Amniotic epithelial cell (primary cell): ENCODE measurements around the gene PTGES3.
"Not testable (repeated sequence)": the region's sequence is repeated elsewhere in the genome, so short reads cannot be mapped to it uniquely, and the experiment has no call there.

Experiments used
- DNase-seq: peaks from one replicate; pipeline ENCODE4 v3.0.0-alpha.2; 2010; ENCODE audit warnings: low read depth

Gene PTGES3

DNA sequence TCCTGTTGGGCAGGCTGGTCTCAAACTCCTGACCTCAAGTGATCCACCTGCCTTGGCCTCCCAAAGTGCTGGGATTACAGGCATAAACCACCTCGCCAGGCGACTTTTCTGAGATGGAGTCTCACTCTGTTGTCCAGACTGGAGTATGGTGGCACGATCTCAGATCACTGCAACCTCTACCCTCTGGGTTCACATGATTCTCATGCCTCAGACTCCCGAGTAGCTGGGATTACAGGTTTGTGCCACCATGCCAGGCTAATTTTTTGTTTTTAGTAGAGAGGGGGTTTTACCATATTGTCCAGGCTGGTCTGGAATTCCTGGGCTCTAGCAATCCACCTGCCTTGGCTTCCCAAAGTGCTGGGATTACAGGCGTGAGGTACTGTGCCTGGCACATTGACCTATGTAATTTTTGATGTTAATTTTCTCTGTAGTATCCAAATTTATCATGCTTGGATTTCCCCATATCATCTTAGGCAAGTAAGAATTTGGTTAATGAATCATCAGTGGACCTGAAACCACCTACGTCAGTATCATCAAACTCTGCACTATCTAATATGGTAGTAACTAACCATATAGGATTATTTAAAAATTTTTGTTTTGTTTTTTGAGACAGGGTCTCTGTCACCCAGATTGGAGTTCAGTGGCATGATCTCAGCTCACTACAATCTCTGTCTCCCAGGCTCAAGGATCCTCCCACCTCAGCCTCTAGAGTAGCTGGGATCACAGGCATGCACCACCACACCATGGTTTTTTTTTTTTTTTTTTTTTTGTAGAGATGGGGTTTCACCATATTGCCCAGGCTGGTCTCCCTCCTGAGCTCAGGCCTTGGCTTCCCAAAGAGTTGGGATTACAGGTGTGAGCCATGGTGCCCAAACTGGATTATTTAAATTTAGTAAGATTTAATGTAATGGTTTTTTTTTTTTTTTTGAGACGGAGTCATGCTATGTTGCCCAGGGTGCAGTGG is 30.4 kb downstream of the PTGES3 start:
- peak; percentile 67 for DNase-seq

DNA sequence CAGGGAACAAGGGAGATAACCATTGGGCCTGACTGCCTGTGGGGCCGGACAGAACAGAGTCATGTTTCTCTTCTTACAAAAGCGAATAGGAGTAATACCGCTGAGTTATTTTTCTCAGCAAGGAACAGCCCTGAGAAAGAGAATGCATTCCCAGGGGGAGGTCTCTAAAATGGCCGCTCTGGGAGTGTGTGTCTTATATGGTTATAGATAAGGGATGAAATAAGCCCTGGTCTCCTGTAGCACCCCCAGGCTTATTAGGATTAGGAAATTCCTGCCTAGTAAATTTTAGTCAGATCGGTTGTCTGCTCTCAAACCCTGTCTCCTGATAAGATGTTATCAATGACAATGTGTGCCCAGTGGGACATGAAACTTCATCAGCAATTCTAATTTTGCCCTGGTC is 34.3 kb downstream of the PTGES3 start:
- not testable (repeated sequence) for DNase-seq

DNA sequence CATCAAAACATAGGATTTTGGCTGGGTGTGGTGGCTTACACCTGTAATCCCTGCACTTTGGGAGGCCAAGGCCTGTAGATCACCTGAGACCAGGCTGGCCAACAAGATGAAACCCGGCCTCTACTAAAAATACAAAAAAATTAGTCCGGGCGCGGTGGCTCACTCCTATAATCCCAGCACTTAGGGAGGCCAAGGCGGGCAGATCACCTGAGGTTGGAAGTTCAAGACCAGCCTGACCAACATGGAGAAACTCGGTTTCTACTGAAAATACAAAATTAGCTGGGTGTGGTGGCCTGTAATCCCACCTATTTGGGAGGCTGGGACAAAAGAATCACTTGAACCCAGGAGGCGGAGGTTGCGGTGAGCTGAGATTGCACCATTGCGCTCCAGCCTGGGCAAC is 40.1 kb downstream of the PTGES3 start:
- DNase-seq = not testable (repeated sequence)

DNA sequence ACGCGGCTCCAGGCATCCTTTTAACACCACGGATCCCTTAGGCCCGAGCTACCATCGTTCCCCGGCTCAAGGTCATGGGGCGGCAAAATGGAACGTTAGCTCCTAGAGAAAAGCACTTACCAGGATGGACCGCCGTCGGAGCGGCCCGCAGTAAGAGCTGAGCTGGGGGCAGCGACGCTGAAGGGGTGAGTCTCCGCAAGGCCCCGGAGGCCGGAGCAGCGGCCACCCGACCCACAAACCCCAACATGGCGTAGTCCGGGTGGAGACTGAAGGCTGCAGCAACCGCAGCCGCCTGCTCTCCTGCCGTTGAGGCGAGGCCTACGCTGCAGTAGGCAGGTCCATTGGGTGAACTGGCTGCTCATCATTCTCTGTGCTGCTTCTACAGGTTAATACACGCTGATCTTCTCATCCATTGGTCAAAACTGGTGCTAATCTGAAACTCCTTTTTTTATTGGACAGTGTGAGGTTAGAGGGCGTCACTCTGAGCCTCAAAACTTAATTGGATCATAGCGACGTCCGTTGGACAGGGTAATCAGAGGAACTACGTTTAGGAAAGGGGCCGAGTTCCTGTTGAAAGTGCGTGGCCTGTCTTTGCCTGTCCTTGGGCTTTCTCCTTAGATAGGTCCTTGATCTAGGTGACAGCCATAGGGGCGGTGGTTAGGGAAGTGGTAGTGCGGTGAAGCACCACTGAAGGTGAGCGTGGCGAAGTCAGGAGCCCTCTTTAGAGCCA is 42.2 kb downstream of the PTGES3 start, which contains the start of gene ATP5F1B:
ATP5F1B (minus strand) TSS at position 268 of the 730 bp plus-strand sequence; CDS start at position 247, 21 bp downstream.
- DNase-seq = peak; percentile 100

DNA sequence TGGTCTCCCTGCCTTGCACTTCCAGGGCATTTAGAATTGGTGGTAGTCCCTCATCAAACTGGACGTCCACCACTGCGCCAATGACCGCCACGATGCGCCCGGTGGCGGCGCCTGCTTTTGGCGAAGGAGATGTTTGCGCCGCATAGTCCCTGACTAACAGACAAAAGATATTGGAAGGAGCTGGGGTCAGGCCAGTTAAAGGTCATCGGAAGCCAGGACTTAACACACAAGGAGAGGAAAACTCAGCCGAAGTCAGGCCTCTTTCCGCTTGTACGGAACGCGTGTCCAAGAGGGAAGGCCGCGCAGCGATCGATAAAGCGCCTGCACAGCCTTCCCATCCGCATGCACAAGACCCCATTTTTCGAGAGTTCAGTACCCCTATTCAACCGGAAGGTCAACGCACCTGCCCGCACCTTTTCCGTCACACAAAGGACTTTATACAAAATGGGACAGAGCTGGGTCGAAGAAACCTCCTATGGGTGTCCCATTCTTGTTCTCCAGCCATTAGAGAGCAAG is 42.8 kb downstream of the PTGES3 start:
- no peak for DNase-seq

DNA sequence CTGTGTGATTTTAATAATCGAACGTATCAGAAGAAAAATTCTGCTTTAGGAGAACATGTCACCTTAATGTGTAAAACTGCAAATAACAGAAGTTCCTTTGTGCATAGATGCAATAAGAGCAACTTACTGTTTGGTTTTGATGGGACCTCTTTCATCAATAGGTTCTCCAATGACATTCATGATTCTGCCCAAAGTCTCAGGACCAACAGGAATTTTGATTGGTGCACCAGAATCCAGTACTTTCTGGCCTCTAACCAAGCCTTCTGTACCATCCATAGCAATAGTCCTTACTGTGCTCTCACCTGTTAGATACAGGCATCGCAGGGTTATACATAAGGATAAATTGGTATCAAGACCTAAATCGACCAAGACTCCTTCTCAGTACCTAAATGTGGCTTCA is 43.4 kb downstream of the PTGES3 start:
- DNase-seq = no peak

DNA sequence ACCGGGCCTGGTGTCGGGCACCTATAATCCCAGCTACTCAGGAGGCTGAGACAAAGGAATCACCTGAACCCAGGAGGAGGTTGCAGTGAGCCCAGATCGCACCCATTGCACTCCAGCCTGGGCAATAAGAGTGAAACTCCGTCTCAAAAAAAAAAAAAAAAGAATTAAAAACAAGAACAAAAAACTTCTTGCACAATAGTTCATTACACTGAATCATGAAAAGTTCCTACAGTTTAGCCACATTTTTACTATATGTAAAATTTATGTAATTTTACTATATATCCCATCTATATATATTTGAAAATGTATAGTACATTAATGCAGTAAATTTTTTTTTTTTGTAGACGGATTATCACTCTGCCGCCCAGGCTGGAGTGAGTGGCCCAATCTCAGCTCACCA is 46.9 kb downstream of the PTGES3 start:
- DNase-seq = no peak

DNA sequence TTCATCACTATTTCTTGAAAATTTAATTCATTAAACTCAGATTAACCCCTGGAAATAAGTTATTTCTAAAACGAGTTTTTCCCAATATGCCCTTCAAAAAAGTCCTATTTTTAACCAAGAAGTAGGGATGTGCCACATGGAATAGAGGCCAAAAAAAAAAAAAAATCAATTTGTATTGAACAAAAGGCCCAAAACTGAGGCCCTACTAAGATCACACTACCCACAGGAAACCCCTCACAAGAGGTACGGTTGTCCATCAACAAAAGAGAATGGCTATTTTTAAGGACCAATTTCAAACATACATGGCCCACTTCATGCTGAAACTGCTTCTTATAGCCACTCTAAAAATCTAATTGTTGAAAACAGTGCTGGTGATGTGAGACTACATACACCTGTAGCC is 50.5 kb downstream of the PTGES3 start:
- no peak for DNase-seq

DNA sequence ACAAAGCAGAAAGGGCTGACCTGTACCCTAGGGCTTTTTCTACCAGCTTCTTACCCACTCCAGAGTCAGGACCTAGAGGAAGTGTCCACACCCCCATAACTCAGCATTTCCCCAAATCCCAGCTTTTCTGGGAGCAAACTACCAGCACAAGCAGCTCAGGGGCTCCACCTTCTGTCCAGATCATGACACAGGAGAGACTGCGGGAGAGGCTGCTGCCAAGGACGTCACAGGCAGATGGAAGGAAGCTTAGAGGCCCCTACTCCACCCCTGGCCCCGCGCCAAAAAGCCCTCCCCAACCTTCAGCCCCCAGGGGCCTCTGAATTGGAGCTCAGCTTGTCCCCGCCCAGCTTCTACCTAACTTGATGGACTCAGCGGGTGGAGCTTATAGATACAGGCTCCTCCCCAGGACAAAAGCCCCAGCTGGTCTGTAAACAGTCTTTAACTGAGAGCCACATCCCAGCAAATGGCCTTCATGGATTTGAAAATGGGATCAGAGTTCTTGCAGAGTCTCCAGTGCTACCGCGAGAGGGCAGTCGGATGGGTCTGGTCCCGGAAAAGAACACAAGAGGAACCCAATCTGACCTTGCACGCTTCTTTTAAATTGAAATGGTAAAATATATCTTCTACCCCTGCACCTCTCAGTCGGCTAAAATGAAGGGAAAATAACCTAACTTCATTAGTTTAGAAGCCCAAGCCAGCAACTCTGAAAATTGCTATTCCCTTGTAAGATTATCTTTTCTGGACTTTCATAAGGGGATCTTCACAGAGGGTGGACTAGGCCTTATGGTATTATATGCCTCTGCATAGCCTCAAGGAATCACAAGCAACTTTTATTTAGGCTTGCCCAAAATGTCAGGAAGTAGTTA is 51.2 kb downstream of the PTGES3 start:
- peak; percentile 100 for DNase-seq

DNA sequence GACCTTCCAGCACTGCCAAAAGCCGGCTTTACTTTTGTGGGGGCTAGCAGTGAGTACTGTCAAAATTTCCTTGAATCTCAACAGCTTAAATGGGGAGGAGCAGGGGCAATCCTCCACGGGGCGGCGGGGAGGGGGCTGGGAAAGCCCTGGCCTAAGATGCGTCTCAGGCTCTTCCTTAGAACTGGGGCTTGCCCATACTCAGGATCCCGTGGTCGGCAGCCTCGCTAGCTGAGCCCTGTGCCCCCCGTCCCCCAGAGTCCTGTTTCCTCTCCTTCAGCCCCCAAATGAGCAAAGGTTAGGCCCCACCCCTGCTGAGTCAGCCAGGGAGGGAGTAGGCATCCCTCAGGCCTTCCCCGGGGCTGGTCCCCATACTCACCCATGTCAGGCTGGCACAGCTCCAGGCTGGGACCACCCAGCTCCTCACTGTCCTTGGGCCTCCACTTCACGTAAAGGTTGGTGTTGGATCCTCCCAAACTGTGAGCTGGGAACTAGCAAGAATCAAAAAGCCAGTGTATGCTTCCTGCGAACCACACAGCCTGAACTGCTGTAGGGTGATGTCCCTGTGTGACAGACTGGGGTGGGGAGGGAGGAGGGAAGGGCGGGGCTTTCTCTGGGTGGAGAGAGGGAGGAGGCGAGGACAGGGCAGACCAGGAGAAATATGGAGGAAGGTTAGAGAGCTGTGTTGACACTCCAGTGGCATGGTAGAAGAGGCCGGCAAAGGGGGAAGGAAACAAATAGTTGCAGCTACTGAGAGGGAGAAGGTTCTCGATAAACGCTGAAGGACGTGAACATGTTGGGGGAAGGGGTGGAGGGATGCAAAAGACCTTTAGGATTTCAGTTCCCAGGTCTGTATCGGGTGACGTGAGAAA is 52.0 kb downstream of the PTGES3 start:
- peak; percentile 84 for DNase-seq

DNA sequence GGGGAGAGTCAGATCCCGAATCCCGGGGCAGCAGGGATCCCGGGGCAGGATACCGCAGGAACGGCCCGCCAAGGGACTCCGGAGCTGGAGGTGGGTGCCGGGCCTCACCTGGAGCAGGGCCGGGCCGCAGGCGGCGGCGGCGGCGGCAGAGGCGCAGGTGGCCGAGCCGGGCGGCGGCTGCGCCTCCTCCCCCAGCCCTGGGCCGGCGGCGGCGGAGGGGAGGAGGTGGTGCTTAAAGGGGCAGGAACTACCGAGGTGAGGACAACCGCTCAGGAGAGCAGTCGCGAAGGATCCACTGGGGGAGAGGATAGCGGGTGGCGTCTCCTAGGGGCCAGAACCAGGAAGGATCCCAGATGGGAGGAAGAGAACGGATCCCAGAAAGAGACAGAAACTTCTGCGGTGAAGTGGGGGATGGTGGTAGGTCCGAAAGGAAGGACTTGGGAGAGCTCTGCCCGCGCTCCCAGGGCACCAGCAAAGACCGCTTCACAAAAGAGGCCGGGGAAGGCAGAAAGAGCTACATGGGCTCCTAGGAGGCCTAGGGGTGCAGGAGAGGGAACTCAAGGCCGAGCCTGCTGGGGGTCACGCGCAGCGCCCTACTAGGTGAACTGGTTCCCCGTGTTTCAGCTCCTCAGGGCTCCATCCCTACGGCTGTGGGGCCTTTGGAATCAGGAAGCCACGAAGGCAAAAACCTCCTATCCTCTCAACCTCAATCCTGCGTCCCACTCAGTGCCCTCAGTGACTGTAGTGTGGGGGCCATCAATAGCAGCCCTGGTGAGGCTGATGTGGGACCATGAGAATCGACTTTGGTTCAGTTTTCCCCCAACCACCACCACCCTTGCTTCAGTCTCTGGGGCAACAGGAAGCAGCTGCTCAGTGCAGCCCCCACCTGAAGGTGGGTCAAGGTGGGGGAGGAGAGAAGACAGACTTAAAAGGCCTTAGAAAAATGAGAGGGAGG is 53.0 kb downstream of the PTGES3 start:
- peak; percentile 89 for DNase-seq

DNA sequence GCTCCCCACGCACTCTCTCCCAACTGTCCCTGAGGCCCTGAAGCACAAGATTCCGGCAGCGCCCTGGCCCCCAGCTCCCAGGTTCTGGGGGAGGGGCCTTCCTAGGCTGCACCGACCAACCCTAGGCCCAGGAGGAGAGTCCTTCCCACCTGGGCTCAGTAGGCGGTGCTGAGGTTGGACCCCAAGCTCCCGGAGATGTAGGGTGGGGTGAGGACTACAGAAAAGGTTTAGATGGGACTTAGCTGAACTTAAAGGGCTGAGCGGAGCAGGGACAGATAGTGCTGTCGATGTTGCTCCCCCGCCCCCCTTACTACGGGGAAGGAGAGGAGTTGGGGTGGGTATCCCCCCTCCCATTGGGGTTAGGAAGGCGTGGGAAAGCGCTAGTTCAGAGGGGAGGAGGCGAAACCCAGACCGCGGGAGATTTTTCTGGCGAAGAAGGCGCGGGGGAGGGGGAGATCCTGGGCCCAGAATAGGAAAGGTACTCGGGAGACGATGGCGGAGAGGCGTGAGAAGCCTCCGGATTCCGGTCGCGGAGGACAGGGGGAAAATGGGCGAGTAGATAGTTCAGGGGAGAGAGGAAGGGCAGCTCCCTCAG is 53.7 kb downstream of the PTGES3 start:
- DNase-seq = peak; percentile 9

DNA sequence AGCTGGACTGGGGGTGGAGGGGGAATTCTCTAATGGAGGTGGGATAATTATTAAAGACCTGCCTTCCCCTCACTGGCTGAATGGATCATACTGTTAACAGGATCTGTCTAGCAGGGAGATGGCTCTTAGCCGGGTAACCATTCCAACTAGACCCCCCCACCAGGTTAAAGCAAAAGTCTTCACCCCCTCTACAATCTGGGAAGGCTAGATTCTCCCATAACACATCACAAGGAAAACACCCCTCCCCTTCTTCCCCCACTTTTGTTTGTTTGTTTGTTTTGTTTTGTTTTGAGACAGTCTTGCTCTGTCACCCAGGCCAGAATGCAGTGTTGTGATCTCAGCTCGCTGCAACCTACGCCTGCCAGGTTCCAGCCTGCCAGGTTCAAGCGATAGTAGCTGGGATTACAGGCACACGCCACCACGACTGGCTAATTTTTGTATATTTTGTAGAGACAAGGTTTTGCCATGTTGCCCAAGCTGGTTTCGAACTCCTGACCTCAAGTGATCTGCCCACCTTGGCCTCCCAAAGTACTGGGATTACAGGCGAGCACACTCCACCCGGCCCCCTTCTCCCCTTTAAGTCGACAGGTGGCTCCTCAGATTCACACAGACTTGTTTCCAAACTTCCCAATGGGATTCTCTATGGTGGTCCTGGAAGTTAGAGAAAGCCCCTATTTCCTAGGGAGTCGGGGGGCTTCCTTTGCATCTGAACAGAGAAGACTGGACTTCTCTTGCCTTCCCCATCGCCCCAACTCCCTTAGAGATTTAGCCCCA is 54.4 kb downstream of the PTGES3 start:
- DNase-seq = no peak

DNA sequence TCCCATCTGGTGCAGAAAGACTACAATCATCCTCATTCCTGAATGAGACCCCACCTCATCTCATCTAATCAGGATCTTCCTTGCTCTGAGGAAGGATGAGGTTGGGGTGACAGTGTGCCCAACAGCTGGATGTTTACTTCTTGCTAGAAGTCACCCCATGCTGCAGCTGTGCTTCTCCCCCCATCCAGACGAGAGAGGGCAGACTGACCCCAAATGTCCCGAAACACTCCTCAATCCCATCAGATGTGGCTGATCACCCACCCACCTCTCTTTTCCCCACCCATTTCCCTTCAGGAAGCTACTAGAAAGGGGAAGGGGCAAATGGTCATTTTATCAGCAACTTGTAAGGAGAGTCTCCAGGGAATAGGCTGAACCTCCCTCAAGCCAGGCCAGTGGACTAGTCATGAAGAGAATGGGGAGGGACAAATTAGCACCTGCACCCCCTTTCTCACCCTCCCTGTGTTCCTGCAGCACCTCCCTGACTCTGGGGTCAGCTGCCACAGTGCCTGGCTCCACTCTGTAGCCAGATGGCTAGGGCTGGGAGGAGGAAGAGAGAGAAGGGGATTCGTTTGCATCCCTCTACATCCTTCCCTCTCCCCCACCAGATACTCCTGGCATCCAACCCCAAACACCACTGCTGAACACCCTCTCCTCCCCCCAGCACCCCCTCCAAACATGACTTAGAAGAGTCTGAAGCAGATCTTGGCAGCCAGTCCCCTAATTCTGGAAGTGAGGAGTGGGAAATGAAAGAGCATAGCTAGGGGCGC is 55.2 kb downstream of the PTGES3 start:
- DNase-seq = no peak

DNA sequence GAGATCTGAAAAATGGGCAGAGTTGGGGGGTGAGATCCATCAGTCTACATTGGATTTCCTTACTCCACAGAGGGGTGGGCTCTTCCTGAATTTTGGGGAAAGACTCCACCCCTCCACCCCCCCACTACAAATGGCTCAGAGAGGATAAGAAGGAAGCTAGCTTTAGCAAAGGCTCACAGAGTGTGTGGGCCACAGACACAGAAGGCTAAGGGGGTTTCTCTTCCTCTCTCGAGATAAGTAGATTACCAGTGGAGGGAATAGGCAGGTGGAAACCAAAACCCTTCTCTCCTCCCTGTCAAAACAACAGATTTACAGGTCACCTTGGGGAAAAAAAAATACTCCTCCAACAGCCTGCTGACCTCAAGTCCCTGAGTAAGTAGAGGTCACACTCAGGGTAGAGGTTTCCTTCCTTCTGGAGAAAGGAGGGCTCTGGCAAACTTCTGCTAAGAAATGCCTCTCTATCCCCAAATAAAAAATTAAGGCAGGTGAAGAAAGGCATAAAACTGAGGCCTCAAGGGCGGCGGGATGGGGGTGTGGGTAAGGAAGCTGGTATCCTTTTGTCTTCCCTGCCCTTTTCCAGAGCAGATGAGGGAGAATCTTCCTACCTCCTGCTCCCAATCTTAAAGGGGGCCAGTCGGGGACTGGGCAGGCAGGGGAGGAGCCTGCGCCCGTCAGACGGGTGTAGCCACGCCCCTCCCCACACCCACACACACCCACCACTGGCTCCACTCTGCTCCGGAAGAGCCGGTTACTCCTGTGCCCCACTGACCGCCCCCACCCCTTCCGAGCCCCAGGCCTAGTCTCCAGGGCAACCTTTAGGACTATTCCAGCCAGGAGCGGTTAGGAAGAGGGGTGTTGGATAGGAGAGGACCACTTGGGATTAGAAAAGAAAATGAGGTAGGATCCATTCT is 56.0 kb downstream of the PTGES3 start:
- peak; percentile 27 for DNase-seq

DNA sequence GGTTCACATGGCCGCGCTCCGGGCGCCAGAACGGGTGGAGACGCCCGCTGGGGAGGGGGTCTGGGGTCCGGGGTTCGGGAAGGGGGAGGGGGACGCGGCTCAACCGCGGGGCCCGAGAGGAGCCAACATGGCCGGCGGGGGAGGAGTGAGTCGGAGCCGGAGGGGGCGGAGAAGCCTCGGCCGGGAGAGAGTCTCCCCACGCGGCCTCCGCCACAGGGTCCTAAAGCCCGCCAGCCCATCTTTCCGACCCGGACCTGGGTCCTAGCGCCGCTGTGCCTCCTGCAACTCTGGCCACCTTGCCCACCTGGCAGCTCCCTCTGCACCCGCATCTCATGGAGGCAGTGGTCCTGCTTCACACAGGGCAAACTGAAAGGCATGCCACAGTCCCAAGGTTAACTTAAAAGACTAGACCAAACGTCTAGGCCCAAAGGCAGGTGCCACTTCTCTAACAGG is 57.9 kb downstream of the PTGES3 start, which contains the start of gene BAZ2A:
BAZ2A (minus strand) TSS at position 147 of the 453 bp plus-strand sequence. CDS start 12,796 bp downstream, outside the sequence.
- peak; percentile 76 for DNase-seq
